8988T (cell line): ENCODE measurements around the gene MEN1.

Experiments used
- DNase-seq: peaks from one replicate; pipeline ENCODE4 v3.0.0; 2011

The MEN1 gene

DNA sequence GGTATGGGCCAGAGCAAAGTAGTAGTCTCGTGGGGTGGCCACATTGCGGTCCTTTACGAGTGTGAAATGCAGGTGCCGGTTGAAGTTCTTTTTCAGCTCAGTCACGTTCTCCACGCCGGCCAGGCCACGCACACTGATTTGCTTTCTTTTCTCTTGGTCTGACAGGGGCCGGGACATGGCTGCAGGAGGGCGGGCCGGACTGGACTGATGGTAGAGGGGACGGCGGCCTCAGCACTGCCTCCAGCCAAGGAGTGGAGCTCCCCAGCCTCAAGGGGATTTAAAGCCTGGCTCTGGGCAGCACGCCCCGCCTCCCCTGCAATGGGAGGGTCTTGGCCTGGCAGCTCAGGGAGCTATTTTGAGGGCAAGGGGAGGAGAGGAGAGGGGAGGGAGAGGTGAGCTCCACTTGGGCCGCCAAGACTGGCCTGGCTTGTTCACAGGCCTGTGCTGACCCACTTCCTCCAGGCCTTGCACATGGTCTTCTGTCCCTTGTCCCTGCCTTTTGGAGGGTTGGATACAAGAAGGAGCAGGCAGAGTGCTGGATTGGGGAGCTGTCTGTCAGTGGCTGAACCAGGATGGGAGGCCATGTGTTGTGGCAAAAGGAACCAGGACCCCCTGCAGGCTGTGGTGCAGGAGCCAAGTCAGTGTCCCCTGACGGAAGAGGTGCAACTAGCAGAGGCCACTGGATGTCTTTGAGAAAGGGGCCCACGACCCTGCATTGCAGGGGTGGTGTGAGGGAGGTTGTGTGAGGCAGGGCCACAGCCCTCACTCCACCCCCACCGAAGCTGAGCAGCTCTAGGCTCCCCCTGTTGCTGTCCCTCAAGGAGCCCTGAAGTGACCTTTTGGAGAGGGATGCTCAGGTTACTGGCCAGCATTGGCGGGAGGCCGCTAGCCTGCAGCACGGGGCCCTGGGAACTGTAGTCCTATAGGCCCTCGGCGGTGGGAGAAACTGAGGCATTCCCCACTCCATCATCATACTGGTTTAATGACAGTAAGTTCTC, 50.3 kb downstream of the MEN1 start, which contains the start of gene PYGM:
TSS of gene PYGM (minus strand) at position 253 of the 998 bp plus-strand sequence. CDS start at position 177, 76 bp downstream.
- no peak for DNase-seq

DNA sequence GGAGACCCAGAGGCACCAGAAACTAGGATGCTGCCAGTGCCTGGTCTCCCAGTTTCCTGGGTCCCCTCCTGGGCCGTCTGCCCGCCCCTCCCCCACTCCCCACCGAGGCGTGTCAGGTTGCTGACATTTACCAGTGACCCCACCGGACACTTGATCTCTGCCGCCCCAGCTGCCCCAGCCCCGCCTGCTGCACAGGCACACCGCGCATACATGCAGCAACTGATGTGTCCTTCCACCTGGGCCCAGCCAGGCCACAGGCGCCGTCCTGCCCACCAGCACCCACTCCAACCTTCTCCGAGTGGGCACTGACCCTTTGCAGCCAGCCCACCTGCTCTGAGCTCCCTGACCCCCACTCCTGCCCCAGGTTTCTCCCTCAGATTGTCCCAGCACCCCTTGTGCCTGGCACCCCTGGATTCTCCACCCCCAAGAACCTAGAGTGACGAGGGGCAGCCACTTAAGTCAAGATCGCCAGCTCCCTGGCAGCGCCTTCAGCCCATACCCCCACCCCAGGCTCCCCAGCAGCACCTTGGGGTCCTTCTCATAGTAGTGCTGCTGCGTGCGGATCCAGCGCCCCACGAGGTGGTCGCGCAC, 51.1 kb downstream of the MEN1 start:
- no peak for DNase-seq

DNA sequence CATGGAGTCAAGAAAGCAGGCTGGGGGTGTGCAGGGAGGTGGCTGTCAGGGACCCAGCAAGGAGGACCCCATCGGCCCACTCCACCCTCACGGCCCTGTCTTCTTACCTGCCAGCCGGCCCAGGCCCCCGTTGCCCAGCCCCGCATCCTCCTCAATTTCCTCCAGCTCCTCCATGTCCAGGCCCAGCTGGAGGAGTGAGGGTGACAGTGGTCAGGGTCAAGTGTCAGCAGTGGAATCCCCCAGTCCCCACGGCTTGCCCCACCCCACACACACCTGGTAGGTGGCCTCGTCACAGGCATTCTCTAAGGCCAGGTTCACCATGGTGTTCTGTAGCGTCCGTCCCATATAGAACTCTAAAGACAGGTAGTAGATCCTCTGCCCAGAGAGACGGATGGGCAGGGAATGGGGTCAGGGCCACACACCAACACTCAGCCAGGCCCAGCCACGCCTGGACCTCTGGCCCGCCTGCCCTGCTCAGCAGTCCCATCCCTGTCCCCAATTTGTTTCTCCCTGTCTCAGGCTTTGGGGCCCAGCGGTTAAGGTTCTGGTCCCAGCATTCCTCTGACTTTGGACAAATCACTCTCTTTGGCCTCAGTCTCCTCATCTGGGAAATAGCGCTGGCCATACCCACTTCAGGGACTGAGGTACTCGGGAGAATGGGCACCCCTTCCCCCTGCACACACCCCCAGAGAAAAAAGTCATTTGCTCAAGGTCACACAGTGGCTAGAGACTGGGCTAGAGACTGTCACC, 51.8 kb downstream of the MEN1 start:
- no peak for DNase-seq

DNA sequence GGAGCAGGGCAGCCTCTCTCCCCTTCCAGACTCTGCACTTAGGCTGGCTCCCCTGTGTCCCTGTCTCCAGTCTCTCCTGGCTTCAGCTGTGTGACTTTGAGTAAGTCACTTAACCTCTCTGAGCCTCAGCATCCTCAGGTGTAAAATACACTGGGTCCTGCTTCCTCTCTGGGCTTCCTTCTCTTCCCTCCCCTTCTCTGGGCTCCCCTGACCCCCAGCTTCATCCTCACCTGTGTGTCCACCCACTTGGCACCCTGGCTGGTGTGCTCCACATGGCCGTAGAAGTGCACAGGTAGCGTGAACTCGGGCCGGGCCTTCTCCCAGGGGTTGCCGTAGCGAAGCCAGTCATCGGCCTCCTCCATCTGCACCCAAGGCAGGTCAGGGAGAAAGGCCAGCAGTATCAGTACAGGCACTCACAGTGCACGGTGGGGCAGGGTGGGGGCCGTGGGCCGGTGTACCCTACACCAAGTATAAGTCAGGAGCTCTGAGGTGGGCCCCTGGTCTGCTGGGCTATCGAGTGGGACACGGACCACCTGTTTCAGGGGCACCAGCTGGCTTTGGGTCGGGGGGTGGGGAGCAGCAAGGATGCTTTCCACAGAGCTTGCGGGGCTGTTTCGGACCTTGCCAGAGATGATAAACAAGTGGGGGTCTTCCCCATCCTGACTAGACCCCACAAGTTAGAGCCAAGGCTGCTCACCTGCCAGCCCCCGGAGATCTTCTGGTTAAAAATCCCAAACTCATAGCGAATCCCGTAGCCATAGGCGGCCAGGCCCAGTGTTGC, 52.6 kb downstream of the MEN1 start:
- DNase-seq = no peak

DNA sequence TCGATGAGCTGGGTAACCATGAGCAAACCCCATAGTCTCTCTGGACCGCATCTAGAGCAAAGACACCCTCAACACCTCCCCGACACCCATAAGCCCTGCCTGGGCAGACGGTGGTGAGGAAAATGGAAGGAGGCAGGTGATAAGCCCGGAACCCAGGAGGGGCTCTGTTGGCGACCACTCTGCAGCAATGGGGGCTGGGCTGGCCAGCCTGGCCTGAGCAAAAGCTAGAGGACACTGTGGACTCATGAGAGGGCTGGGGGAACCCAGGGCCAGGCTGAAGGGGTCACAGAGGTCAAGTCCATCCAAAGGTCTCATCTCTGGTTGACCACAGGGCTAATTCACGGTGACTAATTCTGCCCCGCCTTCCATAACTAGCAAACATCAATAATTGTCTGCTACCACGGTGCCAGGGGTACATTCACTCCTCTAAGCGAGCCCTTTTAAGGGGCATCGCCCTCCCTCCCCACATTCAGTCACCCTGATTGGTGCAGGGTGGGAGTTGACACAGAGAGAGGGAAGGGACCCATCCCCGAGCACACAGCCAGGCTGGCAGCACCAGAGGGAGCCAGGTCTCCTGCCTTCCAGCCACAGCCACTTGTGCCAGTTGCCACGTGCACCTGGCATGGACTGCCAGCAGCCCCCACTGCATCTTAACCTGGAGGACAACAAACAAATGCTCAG, 54.5 kb downstream of the MEN1 start:
- no peak for DNase-seq

DNA sequence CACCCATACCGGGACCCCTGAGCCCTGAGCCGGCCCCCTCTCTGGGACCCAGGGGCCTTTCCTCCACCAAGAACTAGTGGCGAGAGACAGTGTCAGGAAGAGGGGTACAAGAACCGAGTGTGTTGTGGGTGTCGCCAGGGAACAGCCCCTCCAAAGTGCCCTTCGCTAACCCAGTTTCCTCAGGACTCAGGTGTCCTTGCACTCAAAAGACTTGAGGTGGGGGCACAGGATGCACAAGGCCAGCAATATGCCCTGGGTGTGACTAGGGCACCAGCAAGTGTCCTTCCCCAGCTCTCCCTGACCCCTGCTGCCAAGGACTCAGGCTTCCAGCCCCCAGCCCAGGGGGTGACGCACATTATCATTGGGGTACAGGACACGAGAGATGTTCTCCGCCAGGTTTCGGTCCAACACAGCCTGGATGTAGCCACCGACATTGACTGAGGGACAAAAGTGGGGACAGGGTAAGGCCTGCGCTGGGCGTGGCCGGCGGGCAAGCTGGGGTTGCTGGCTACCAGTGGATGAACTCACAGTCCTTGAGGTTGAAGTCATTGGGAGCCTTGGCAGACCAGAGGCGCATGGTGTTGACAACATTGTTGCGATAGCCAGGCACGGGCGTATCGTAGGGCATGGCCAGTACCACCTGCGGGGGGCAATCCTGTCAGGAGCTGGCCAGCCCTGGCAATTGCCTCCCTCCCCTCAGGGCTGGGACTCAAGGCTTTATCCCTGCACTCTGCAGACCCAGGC, 55.3 kb downstream of the MEN1 start:
- no peak for DNase-seq

DNA sequence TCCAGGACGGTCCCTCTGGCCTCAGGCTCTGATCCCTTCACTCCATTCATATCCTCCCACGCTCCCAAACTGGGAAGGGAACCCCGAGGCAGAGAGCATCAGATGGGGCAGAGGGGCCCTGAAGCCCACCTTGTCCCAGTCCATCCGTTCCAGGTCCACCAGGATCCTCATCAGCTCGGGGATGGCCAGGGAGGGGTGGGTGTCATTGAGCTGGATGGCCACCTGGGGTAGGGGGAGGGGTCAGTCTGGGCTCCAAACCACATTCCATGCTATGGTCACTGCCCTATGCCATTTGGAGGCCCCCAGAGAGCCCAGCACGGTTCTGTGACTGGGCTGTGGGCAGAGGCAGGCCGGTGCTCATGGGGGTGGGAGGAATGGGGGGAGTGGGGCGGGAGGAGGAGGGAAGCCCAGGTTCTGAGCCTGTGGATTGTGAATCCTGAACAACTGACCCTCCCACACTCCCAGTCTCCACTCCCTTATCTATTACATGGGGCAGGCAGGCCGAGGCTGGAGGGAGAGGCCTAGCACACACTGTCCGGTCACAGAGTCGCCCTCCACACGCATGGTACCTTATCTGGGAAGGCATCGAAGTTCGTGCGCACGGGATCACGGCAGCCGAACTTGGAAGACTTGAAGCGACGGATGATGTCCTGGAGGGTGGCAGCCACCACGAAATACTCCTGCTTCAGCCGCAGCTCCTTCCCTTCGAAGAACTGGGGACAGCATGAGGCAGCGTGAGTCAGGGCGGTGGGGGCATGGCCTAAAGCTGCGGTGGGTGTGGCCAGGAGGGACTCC, 56.0 kb downstream of the MEN1 start:
- no peak for DNase-seq
